Measurements from ENCODE around the gene RELL2.

RELL2 gene

DNA sequence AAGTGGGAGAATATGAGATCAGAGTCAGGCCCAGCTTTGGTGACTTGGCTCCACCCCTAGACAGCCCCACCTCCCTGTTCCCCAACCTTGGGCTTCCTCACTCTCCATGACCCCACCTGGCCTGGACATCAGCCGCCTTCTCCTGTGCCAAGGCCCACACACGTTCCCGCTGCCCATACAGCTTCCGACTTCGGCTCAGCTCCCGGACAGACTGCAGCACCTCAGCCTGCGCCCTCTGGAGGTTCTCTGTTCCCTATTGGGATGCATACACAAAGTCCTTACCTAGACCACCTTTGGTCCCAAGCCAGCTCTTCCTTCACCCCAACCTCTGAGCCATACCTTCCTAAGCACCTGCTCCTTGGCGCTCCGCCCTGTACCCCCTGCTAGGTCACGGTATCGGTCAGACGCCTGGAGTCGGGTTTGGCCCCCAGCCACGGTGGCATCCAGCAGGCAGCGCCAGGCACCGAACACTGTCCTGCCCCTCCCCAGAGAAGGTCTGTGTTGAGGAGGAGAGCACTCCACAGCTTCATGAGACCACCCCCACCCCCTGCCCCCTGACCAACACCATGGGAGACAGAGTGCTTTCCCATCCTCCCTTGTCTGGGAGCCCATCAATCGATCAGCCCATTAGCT, 12.4 kb downstream of the RELL2 start:
- DNase-seq (ENCODE audit: low spot score) = no peak

DNA sequence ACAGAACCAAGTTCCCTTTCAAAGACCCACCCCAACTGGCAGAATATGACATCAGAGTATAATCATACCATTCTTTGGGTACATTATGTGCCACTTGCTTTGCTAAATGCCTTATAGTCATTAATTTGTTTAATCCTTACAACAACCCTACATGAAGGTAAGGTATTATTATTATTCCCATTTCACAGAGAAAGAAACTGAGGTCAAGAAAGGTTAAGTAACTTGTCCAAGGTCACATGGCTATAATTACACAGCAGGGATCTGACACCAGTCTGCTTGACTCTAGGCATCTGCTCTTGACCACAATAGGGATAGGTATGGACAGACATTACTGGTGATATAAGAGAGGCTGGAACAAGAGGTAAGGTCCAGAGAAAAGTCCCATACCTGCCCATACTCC, 13.2 kb downstream of the RELL2 start:
- DNase-seq (ENCODE audit: low spot score) = no peak

DNA sequence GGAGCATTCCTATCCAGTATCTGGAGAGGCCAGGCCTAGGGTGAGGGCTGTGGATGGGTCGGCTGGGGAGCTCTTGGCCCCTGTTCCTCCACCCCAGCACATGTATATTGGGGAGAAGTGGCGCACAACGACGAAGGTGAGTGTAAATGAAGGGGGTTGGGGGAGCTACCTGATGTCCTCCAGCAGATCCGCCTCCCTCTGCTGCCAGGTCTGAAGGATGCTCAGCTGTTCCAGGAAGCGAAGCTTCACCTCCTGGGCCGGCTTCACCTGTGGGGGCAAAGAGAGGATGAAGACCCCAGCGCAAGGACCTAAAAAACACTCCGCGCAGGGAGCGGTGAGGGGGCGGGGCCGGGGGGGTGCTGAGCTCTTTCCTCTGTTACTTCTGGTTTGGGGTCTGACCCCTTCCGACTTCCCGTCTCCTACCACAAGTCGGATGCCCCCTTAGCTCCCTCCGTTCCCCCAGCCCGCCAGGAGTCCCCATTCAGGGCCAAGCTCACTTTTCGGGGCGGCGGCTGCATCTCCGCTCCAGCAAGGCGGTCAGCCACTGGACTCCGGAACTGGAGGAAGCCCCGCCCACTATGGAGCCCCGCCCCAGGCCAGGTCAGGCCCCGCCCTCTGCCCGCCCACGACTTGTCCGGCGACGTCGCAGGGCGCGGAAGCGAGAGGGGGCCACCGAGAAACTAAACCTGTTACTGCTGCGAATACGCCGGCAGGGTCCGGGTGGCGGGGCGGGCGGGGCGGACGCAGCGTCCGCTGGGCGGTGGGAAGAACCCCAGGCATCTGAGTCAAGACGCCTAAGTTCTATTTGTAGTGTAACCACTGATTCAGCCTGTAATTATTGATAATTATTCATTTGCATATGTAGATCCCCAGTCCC, 14.3 kb downstream of the RELL2 start, which contains the start of gene FCHSD1:
FCHSD1 (minus strand) TSS at position 568 of the 877 bp plus-strand sequence; CDS start at position 518, 50 bp downstream.
- peak; percentile 80 for DNase-seq (ENCODE audit: low spot score)

DNA sequence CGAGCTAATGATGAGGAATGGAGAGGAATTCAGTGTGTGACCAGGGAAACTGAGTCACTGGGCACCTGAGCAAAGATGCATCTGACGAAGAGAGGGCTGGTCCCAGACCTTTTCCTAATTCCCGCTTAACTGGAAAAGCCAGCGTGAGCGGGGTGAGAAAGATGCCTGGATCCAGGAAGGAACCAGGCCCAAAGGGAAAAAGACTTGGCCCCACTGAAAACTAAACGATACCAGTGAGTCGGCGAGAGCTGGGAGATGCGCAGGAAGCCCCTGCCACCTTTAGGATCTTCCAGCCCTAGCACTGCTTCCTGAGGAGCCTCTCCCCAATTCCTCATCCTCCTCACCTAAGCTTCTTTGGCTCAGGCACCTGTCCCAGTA, 14.9 kb downstream of the RELL2 start:
- no peak for DNase-seq (ENCODE audit: low spot score)

DNA sequence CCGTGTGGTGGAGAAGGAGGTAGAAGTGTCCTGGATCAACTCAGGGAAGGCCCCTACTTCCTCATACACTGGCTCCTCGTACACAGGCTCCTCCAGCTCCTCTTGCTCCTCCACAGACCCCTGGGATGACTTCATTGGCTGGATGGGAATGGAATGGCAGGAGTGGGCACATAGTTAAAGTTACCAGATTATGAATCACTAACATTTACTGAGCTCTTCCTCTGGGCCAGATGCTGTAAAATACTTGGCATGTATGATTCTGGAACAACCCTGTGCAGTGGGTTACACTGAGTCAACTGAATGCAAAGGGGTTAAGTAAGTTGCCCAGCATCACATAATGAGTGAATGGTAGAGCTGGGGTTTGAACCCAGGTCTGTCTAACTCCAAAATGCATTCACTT, 17.5 kb downstream of the RELL2 start:
- no peak for DNase-seq (ENCODE audit: low spot score)

DNA sequence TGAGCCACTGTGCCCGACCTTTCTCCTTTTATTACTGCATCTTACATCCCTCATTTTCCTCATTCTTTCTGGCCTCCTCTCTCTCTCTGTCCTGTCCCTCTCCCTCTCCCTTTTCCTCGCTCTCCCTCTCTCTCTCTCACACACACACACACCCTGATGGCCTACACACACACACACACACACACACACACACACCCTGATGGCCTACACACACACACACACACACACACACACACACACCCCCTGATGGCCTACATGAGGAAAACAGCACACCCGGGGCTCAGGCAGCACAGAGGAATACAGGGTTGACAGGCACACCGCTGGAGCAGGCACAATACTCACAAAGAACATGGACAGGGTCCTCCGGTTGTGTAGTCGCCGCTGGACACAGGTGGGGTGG, 18.2 kb downstream of the RELL2 start:
- DNase-seq (ENCODE audit: low spot score) = no peak

DNA sequence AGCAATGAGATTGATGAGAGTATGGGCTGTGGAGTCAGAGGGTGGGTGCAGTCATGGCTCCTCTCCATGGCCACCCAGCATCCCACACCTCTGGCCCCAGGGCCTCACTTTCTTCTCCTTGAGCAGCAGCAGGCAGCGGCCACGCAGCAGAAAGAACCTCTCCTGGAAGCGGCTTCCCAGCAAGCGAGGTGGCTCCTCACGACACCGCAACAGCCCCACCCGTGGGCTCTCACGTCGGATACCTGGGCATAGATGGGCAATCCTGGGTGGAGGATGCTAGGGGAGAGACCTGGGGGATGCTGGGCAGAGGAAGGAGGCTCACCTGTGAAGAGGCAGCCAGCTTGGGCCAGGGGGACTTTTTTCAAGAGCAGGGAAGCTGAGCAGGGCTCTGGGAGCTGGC, 19.6 kb downstream of the RELL2 start:
- no peak for DNase-seq (ENCODE audit: low spot score)

DNA sequence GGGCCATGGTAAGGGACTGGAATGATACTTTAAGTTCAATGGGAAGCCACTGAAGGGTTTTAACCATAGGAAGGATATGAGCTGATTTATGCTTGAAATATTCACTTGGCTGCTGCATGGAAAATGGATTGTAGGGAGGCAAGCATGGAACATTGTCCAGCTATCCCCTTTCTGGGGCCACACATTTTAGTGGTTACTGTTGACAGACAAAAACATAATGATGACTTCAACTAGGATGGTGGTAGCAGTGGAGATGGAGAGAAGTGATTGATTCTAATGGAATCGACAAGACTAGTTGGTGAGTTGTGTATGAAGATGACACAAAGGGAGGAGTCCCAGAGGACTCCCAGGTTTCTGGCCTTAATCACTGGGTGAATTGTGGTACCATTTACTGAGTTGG, 20.6 kb downstream of the RELL2 start:
- no peak for DNase-seq (ENCODE audit: low spot score)

DNA sequence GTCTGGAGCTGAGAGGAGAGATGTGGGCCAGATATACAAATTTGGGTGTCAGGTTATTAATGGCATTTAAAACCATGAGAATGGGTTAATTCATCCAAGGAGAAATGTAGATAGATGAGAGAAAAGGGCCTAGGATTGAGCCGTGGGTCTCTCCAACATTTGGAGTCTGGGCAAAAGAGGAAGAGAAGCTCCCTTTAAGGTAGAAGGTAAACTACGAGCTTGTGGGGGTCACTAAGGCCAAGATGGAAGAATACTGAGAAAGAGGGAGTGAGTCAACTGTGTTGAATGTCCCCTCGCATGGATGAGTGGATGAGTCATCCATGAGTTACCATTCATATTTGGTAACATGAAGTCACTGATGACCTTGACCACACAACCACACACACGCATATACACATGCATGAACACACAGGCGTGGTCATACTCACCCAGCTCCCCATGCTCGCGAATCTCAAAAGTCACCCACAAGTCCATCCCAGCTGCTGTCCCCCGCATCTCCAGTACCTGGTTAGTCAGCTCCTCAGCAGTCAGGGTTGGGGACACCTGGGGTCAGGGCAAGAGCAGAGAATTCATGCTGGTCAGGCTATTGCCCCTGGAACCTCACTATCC, 21.2 kb downstream of the RELL2 start:
- no peak for DNase-seq (ENCODE audit: low spot score)

DNA sequence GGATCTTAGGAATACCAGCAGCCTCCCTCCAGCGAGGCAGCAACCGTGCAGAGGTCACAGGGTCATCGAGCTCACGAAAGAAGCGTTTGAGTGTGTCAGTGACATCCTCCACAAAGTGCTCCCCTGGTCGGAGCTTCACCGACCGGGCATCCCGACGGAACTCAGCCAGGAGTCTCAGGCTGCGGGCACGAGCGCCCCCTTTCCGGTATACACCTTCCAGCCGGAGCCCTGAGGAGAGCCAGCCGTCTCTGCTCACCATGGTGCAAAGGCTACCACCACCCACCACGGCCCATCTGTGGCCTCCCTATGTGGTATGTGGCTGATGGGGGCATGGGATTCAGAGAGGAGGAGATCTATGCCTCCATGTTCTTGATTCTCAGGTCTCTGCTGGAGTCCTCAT, 25.2 kb downstream of the RELL2 start:
- no peak for DNase-seq (ENCODE audit: low spot score)

DNA sequence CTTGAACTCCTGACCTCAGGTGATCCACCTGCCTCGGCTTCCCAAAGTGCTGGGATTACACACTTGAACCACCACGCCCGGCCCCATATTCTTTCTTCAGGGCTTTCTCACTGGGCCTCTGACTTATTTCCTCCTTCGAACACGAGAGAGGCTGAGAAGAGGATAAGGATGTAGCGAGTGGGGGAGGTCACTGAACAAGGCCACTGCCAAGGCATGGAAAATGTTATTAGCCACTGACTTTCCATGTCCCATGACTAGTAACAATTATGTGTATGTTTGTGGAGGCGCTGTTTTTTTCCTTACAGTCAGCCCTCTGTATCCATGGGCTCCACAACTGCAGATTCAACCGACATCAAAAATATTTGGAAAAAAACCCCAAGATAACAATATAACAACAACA, 26.7 kb downstream of the RELL2 start:
- DNase-seq (ENCODE audit: low spot score) = no peak

DNA sequence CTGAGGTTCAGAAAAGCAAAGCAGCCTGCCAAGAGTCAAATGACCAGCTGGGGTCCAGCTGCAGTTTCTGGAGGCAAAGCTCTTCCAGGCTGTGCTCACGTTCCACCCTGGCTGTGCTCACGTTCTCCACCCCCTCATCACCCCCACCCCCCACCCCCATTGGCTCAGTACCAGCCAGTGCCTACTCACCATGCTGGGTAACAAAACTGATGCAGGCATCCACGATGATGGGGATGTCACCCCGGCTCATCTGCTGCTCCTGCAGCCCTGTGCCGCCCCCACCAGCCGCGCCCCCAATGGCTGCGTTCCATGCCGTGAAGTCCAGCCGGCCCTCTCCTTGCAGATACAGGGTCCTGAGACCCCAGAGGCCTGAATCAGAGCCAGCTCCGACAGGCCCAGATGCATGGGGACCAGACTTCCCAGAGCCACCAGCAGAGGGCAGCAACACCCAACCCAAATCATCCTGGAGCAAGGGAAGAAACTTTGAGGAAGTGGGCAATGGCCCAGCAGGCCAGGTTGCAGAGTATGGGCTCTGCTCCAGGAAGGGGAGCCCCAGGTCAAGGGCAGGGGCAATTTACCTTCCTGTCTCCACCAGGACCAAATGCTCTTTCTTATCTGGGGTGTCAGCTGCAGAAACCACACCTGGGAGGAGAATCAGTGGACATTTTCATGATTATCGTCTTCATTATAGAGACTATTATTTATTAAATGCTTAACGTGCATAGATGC, 28.1 kb downstream of the RELL2 start:
- DNase-seq (ENCODE audit: low spot score) = peak; percentile 59

DNA sequence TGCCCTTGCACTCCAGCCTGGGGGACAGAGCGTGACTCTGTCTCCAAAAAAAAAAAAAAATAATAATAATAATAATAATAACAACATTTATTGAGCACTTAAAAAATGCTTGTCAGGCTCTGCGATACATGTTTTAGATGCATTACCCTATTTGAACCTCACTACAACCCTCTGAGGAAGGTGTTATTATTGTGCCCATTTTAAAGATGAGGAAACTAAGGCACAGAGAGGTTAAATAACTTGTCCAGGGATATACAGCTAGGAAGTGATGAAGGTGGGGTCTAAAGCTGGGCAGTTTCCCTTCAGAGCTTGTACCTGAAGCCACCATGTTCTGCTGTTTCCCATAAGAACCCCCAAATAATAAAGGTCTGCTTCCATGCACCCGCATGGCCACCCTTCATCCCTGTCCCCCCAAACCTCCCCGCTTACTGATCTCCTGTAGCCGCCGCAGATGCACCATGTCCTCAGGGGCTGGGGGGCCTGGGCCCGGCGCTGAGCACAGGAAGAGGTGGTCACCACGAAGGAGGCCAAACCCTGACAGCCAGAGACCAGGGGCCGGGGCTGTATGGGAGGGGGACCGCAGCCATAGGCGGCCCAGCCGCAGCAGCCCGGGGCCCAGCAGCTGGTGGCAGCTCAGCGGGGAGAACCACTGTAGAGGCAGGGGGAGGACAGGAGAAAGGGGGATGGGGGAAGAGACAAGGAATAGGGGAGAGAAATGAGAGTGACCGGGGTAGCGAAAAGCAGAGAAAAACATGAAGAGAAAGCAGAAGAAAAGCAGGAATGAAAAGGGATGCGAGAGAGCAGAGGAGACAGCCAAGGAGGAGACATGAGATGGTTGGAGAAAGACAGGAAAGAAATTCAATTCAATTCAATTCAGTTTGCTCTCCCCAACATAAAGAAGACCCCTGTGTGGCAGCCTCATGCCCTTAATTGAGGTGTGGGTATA, 29.5 kb downstream of the RELL2 start:
- DNase-seq (ENCODE audit: low spot score) = no peak

DNA sequence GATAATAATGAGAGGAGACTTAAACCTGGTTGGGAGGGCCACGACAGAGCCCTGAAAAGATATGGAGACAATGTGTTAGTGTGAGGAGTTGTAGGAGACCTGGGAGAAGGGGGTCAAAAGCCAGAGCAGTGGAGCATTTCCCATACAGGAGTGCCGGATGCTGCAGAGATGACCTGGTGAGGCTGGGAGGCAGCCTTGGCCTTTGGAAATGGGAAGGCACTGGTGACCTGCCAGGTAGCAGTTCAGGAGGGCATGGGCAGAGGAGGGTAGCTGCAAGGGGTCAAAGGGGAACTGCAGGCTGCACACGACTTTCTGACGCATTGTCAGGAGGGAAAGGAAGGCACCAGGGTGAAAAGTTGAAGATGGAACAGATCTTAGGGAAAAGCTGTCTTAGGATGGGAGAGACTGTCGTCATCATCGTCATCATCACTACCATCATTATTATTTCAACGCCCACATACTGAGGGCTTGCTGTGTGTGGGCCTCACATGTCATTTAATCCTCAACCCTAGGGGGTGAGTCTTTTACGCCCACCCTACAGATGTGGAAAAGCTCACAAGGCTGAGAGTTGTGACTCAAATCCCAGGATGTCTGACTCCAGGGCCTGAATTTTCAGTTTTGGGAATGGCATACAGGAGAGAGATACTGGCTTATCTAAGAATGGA, 31.9 kb downstream of the RELL2 start:
- DNase-seq (ENCODE audit: low spot score) = no peak

DNA sequence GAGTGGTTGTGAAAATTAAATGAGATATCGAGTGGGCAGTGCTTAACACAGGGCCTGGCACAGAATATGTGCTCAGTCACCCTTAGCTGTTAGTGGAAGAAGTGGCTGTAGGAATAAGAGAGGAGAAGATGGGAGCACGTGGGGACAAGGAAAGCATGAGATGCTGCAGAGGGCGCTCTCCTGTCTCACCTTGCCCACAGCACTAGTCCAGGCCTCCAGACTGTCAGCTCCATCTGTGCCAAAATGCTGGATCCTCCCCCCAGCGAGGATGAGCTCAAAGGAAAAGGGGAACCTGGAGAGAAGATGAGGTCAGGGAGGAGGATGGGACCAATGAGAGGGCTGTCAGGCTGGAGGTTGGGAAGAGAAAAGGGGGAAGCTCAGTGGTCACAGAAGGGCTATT, 32.7 kb downstream of the RELL2 start:
- no peak for DNase-seq (ENCODE audit: low spot score)

DNA sequence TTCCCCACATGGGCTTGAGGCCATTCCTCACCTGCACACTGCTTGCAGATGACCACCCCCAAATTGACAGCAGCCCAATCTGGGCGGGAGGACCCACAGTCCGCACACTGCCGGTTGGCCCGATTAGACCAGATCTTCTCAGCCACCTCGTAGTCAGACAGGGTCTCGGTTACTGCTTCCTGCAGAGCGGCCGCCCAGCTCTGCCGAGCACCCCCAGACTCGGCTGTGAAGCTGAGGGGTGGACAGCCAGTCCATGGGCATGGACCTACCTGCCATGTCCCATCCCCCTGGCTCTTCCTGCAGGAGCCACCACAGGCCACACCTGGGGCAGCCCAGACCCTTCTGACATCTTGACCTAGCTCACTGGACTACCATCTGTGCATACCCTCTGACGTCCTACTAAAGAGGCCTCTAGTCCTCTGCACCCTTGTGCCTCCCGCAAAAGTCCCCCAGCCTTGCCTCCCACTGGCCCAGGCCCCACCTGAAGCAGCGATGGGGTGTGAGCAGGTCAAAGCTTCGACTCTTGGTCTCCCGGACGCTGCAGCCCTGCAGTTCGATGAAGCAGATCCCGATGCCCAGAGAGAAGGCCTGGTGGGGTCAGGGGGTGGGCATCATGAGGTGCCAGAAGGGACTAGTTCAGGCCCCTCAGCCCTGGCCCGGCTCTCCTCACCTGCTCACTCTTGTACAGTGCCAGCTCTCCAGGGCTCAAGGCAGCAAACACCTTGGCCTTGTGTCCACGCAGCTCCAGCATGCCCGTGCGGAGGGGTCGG, 35.5 kb downstream of the RELL2 start:
- DNase-seq (ENCODE audit: low spot score) = no peak

DNA sequence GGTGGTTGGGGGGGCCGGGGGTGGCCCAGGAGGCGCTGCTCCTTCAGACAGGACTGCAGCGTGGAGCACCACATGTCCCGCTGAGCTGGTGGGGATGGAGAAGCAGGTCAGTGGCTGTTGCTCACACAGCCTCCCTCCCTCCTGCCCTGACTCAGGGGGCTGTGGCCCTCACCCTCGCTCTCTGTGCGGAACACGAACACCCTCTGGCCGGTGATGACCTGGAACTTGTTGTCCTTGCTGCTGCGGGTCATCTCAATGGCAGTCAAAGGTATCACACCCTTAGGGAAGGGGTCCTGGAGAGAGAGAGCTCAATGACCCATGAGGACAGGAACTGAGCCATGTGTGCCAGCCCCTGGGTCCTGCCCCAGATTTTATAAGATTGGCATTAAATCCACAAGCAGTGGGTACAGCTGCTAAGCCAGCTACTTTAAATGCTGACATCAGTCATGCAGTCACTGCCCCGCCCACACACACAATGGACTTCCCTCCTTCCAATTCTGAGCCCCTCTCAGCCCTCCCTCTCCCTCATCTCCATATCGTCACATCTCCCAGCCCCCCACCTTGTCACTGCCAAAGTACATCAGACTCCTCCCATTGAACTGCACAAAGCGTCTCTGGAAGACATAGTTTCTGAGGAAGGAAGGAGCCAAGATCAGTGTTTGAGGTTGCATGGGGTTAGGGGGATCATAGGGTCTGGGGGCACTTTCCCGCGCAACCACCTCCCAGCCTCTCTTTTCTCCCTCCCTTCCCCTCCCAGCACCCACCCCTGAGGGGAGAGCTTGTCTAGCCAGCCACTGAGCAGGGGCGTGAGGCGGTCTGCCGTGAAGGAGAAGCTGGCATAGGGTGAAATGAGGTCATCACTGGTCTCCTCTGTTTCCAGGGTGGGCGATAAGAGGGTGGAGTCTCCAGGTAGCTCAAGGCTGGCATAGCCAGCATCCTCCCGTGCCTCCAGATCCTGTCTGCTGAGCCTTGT, 36.3 kb downstream of the RELL2 start:
- DNase-seq (ENCODE audit: low spot score) = peak; percentile 57

DNA sequence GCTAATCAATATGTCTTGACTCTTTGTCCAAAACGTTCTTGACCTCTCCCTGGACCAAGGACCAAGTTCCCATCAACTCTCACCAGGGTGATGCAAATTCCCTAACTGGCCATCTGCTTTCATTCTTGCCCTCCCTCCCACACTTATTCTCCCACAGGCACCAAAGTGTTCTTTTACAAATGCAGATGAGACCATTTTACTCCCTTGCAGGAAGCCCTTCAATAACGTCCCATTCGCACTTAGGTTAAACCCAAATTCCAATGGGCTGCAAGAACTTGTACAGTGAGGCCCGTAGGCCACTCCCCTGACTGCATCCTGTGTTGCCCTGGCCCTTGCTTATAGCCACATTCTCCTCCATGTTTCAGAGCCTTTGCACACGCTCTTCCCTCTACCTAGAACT, 38.0 kb downstream of the RELL2 start:
- no peak for DNase-seq (ENCODE audit: low spot score)

DNA sequence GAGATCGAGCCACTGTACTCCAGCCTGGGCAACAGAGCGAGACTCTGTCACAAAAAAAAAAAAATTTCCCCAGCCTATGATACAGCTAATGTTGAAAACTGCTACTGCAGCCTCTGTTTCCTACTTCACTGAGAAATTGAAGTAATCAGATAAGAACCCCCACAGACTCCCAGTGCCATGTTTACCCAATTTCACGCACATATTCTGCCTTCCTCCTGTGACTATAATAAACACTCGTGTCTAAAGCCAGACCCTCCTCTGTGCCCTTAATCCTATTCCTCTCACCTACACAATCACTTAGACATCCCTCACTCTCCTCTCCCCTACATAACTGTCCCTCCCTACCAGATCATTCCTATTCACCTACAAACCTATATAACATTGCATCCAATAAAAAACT, 38.9 kb downstream of the RELL2 start:
- DNase-seq (ENCODE audit: low spot score) = no peak

Measured in globus pallidus (tissue), 1 donor.